Caco-2 (cell line): Measurements from ENCODE around the gene QSOX2. TPM values are rescaled to one million over a fixed set of nuclear protein-coding genes. Genes with fewer than 3 reads are reported as not detected.
"Not testable (repeated sequence)": the region's sequence is repeated elsewhere in the genome, so short reads cannot be mapped to it uniquely, and the experiment has no call there.

ENCODE experiments used
- BruUV-seq: library from RNA; stranded (reverse); fragments of 400-500 nt; replicated peaks from 2 replicates; lab custom pipeline; 2021; lab: Mats Ljungman, UMichigan
- CTCF ChIA-PET: fragments of 300-600 bp; sonication (Branson Sonifier 250); formaldehyde crosslinking; loops from one replicate; lab custom pipeline; 2022; ENCODE audit warnings: antibody characterized with exemption; lab: Charles Lee
- POLR2A ChIA-PET: fragments of 300-600 bp; sonication (Branson Sonifier 250); formaldehyde crosslinking; loops from one replicate; lab custom pipeline; 2022; ENCODE audit warnings: antibody characterized with exemption; lab: Charles Lee
- DNase-seq, 2 experiments: peaks; one replicate each; pipeline versions ENCODE4 v3.0.0 to v3.0.0-alpha.2; 2020 to 2022
- H3K27me3 ChIP-seq: replicated peaks from 2 replicates; pipeline ENCODE4 v1.6.0; 2011; ENCODE audit warnings: low read length; ENCODE audit not compliant: control insufficient read depth, insufficient read depth
- H3K36me3 ChIP-seq: 2 replicates; pipeline ENCODE4 v1.5.1; 2011; ENCODE audit warnings: low read length; ENCODE audit not compliant: control insufficient read depth, insufficient read depth
- H3K4me1 ChIP-seq: fragments of 250-450 bp; sonication (Bioruptor Pico); 2 replicates; pipeline ENCODE4 v1.5.1; 2020; ENCODE audit warnings: mild to moderate bottlenecking
- H3K4me3 ChIP-seq: 2 replicates; pipeline ENCODE4 v1.5.1; 2011; ENCODE audit warnings: low read depth, mild to moderate bottlenecking, control low read depth, low read length
- H3K9me3 ChIP-seq: fragments of 250-450 bp; sonication (Bioruptor Pico); 2 replicates; pipeline ENCODE4 v1.5.1; 2020; ENCODE audit warnings: mild to moderate bottlenecking, moderate library complexity
- H3K27ac Mint-ChIP-seq: one replicate; pipeline ENCODE4 v1.8.0; 2022; ENCODE audit warnings: mixed read lengths; ENCODE audit not compliant: unreplicated experiment
- H3K27me3 Mint-ChIP-seq: one replicate; pipeline ENCODE4 v1.8.0; 2022; ENCODE audit warnings: mixed read lengths; ENCODE audit not compliant: insufficient read depth, unreplicated experiment
- H3K36me3 Mint-ChIP-seq: one replicate; pipeline ENCODE4 v1.8.0; 2022; ENCODE audit warnings: mild to moderate bottlenecking, mixed read lengths; ENCODE audit not compliant: insufficient read depth, unreplicated experiment
- H3K4me1 Mint-ChIP-seq: one replicate; pipeline ENCODE4 v1.8.0; 2022; ENCODE audit warnings: low read depth, mixed read lengths; ENCODE audit not compliant: unreplicated experiment
- H3K4me3 Mint-ChIP-seq: one replicate; pipeline ENCODE4 v1.8.0; 2022; ENCODE audit warnings: mild to moderate bottlenecking, moderate library complexity, mixed read lengths; ENCODE audit not compliant: unreplicated experiment
- H3K9me3 Mint-ChIP-seq: one replicate; pipeline ENCODE4 v1.8.0; 2022; ENCODE audit warnings: mixed read lengths; ENCODE audit not compliant: unreplicated experiment
- CTCF ChIP-seq, 2 experiments: fragments of 200-600 bp in 1 of 2; IDR thresholded peaks; 1 replicate in 1 of 2; 2 replicates in 1 of 2; pipeline versions ENCODE4 v1.5.1 to v1.8.0; 2011 to 2022; ENCODE audit warnings: antibody characterized with exemption in 1 of 2, control low read depth in 1 of 2, inconsistent platforms in 1 of 2, low read depth in 1 of 2, low read length in 1 of 2, mild to moderate bottlenecking in 1 of 2, moderate library complexity in 1 of 2; ENCODE audit not compliant: insufficient read depth in 1 of 2, severe bottlenecking in 1 of 2, unreplicated experiment in 1 of 2
- intact Hi-C: fragments of 100-400 bp; cut with micrococcal nuclease; formaldehyde crosslinking; loops from one replicate; pipeline ENCODE4 v1.10.0; 2022; ENCODE audit not compliant: unreplicated experiment
- total RNA-seq: library from RNA; stranded (reverse); gene quantifications from 2 replicates; pipeline ENCODE4 v1.2.3, GENCODE V29; 2022

Gene QSOX2
- total RNA-seq, 1 experiment from 2014 or later, result 29.6 TPM

GRCh38 chr9:136239135-136239982 is 6.3 kb downstream of the QSOX2 start:
- H3K36me3 Mint-ChIP-seq, result peaks cover 18% of the 10 kb centered on the region
- Histone ChIP-seq H3K4me3 (no peak overlapping the region), H3K4me1 (peaks cover 4% of the 10 kb centered on the region), H3K27me3 (no peaks in the 10 kb centered on the region), H3K36me3 (peaks cover 1% of the 10 kb centered on the region), H3K9me3 (no peaks in the 10 kb centered on the region)
- TF ChIP-seq CTCF (IDR thresholded peaks at IDR 0.05; ENCODE audit: insufficient read depth in 1 of 2, low read depth in 1 of 2, low read length in 1 of 2, severe bottlenecking in 1 of 2, unreplicated experiment in 1 of 2), result no peak
- H3K9me3 Mint-ChIP-seq, result no peaks in the 10 kb centered on the region
- H3K4me3 Mint-ChIP-seq, result no peak overlapping the region
- DNase-seq, result no peak
- BruUV-seq, result no TSS peak
- H3K27ac Mint-ChIP-seq, result peak overlapping the region; percentile 42
- peaks cover 14% of the 10 kb centered on the region for H3K4me1 Mint-ChIP-seq
- intact Hi-C loops, result no loop called here
- CTCF ChIA-PET, result no interaction called here
- no peaks in the 10 kb centered on the region for H3K27me3 Mint-ChIP-seq
- POLR2A ChIA-PET, result no interaction called here

- Mint-ChIP-seq H3K4me3 (no peak overlapping the region), H3K27me3 (no peaks in the 10 kb centered on the region), H3K4me1 (peaks cover 4% of the 10 kb centered on the region), H3K27ac (peak overlapping the region; percentile 42), H3K36me3 (peaks cover 28% of the 10 kb centered on the region), H3K9me3 (no peaks in the 10 kb centered on the region)
- BruUV-seq, result no TSS peak
- CTCF ChIA-PET, result no interaction called here
- Histone ChIP-seq H3K36me3 (peaks cover 1% of the 10 kb centered on the region), H3K9me3 (no peaks in the 10 kb centered on the region), H3K27me3 (no peaks in the 10 kb centered on the region), H3K4me1 (no peaks in the 10 kb centered on the region), H3K4me3 (no peak overlapping the region)
- DNase-seq, result no peak
- intact Hi-C loops, result no loop called here
- no peak for TF ChIP-seq CTCF (IDR thresholded peaks at IDR 0.05; ENCODE audit: insufficient read depth in 1 of 2, low read depth in 1 of 2, low read length in 1 of 2, severe bottlenecking in 1 of 2, unreplicated experiment in 1 of 2)
- POLR2A ChIA-PET, result no interaction called here
Measured at GRCh38 chr9:136238342-136238732, 7.3 kb downstream of the QSOX2 start.

GRCh38 chr9:136237486-136238341 is 7.9 kb downstream of the QSOX2 start:
- Histone ChIP-seq H3K9me3 (no peaks in the 10 kb centered on the region), H3K4me3 (no peak overlapping the region), H3K4me1 (no peaks in the 10 kb centered on the region), H3K36me3 (peaks cover 1% of the 10 kb centered on the region), H3K27me3 (no peaks in the 10 kb centered on the region)
- ChIA-PET CTCF (no interaction called here), POLR2A (no interaction called here)
- no TSS peak for BruUV-seq
- intact Hi-C loops, result no loop called here
- peaks cover 33% of the 10 kb centered on the region for H3K36me3 Mint-ChIP-seq
- H3K9me3 Mint-ChIP-seq, result no peaks in the 10 kb centered on the region
- H3K27me3 Mint-ChIP-seq, result no peaks in the 10 kb centered on the region
- no peaks in the 10 kb centered on the region for H3K4me1 Mint-ChIP-seq
- H3K4me3 Mint-ChIP-seq, result no peak overlapping the region
- H3K27ac Mint-ChIP-seq, result no peak overlapping the region
- no peak for TF ChIP-seq CTCF (IDR thresholded peaks at IDR 0.05; ENCODE audit: insufficient read depth in 1 of 2, low read depth in 1 of 2, low read length in 1 of 2, severe bottlenecking in 1 of 2, unreplicated experiment in 1 of 2)
- no peak for DNase-seq

GRCh38 chr9:136236471-136237410 is 8.9 kb downstream of the QSOX2 start:
- H3K4me3 ChIP-seq, H3K9me3 ChIP-seq, H3K4me1 Mint-ChIP-seq, intact Hi-C loops, H3K27me3 Mint-ChIP-seq, CTCF ChIA-PET, BruUV-seq, POLR2A ChIA-PET, H3K4me1 ChIP-seq, H3K36me3 ChIP-seq, DNase-seq, H3K9me3 Mint-ChIP-seq, H3K4me3 Mint-ChIP-seq, H3K27ac Mint-ChIP-seq, H3K27me3 ChIP-seq: not testable (repeated sequence)
- H3K36me3 Mint-ChIP-seq, result peaks cover 33% of the 10 kb centered on the region
